OCI-LY7 (cell line): Measurements from ENCODE around the gene E2F7.

Experiments
- CTCF ChIP-seq: fragments of 200-600 bp; sonication (generic); conservative IDR thresholded peaks from 2 replicates; pipeline ENCODE4 v1.5.1; 2014; ENCODE audit warnings: mild to moderate bottlenecking, antibody characterized with exemption, low read length, moderate library complexity, mixed read lengths
- EZH2phosphoT487 ChIP-seq: fragments of 200-600 bp; sonication (generic); IDR thresholded peaks from 2 replicates; pipeline ENCODE4 v1.6.1; 2018; ENCODE audit warnings: low read depth, borderline replicate concordance, mild to moderate bottlenecking, mixed run types, antibody characterized with exemption, low read length, moderate library complexity, mixed read lengths

GRCh38 chr12:77078231-77078630 lies 12.9 kb upstream of the E2F7 start:
- no peak for TF ChIP-seq CTCF
- TF ChIP-seq EZH2phosphoT487, result no peak
